ENCODE measurements around the gene PAK4. TPM values are rescaled to one million over a fixed set of nuclear protein-coding genes. Genes with fewer than 3 reads are reported as not detected.

The PAK4 gene
- total RNA-seq, 1 donor from 2014 or later, result 23.7 TPM

GRCh38 chr19:39155114-39155700 lies 29.6 kb downstream of the PAK4 start:
- no peak overlapping the region for H3K4me3 ChIP-seq (ENCODE audit: low read depth, low read length)
- no peak for DNase-seq (ENCODE audit: low read depth)
- no peaks in the 10 kb centered on the region for H3K27me3 ChIP-seq (ENCODE audit: control insufficient read depth, insufficient read depth, low read length)
- no peaks in the 10 kb centered on the region for H3K36me3 ChIP-seq (ENCODE audit: control insufficient read depth, insufficient read depth, low read length)
- TF ChIP-seq CTCF (IDR thresholded peaks at IDR 0.05; ENCODE audit: insufficient read depth, low read length, poor library complexity, severe bottlenecking), result no peak

- no peak for TF ChIP-seq CTCF (IDR thresholded peaks at IDR 0.05; ENCODE audit: insufficient read depth, low read length, poor library complexity, severe bottlenecking)
- no peak overlapping the region for H3K4me3 ChIP-seq (ENCODE audit: low read depth, low read length)
- DNase-seq (ENCODE audit: low read depth), result no peak
- no peaks in the 10 kb centered on the region for H3K27me3 ChIP-seq (ENCODE audit: control insufficient read depth, insufficient read depth, low read length)
- H3K36me3 ChIP-seq (ENCODE audit: control insufficient read depth, insufficient read depth, low read length), result no peaks in the 10 kb centered on the region
Observed at GRCh38 chr19:39155741-39156140, 30.2 kb downstream of the PAK4 start.

- no peak overlapping the region for H3K4me3 ChIP-seq (ENCODE audit: low read depth, low read length)
- no peaks in the 10 kb centered on the region for H3K27me3 ChIP-seq (ENCODE audit: control insufficient read depth, insufficient read depth, low read length)
- no peak for TF ChIP-seq CTCF (IDR thresholded peaks at IDR 0.05; ENCODE audit: insufficient read depth, low read length, poor library complexity, severe bottlenecking)
- H3K36me3 ChIP-seq (ENCODE audit: control insufficient read depth, insufficient read depth, low read length), result no peaks in the 10 kb centered on the region
- no peak for DNase-seq (ENCODE audit: low read depth)
Observed at GRCh38 chr19:39156326-39157230, 31.0 kb downstream of the PAK4 start.

- DNase-seq (ENCODE audit: low read depth), result no peak
- Histone ChIP-seq H3K4me3 (ENCODE audit: low read depth, low read length) (no peak overlapping the region), H3K27me3 (ENCODE audit: control insufficient read depth, insufficient read depth, low read length) (no peaks in the 10 kb centered on the region), H3K36me3 (ENCODE audit: control insufficient read depth, insufficient read depth, low read length) (no peaks in the 10 kb centered on the region)
- no peak for TF ChIP-seq CTCF (IDR thresholded peaks at IDR 0.05; ENCODE audit: insufficient read depth, low read length, poor library complexity, severe bottlenecking)
Observed at GRCh38 chr19:39157275-39157996, 31.9 kb downstream of the PAK4 start.

- Histone ChIP-seq H3K4me3 (ENCODE audit: low read depth, low read length) (no peak overlapping the region), H3K27me3 (ENCODE audit: control insufficient read depth, insufficient read depth, low read length) (no peaks in the 10 kb centered on the region), H3K36me3 (ENCODE audit: control insufficient read depth, insufficient read depth, low read length) (no peaks in the 10 kb centered on the region)
- DNase-seq (ENCODE audit: low read depth), result no peak
- no peak for TF ChIP-seq CTCF (IDR thresholded peaks at IDR 0.05; ENCODE audit: insufficient read depth, low read length, poor library complexity, severe bottlenecking)
Observed at GRCh38 chr19:39157997-39158389, 32.4 kb downstream of the PAK4 start.

Measured in kidney epithelial cell (primary cell).